Measurements from ENCODE around the gene PHF19. TPM values are rescaled to one million over a fixed set of nuclear protein-coding genes. Genes with fewer than 3 reads are reported as not detected.
A peak's percentile ranks its signal among the peaks of the same experiment; 100 is the strongest.

Gene PHF19
- total RNA-seq, 1 donor, result 55.7 TPM

DNA sequence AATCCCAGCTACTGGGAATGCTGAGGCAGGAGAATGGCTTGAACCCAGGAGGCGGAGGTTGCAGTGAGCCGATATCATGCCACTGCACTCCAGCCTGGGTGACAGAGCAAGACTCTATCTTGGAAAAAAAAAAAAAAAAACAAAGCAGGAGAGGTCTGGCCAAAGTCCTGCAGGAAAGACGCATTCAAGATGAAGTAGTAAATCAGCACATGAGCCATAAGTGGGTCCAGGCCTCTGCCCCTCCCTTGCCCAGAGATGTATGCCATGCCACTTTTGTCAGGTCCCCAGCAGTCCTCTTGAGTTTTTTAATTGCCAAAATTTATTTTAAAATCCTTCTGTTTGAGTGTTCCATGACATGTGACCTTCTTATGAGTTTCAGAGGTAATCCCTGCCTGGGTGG, 8.5 kb upstream of the PHF19 start:
- no peak for DNase-seq (ENCODE audit: low read depth)
- H3K4me3 ChIP-seq (ENCODE audit: low read depth, low read length), result no peak overlapping the region
- TF ChIP-seq, protein P1, sequence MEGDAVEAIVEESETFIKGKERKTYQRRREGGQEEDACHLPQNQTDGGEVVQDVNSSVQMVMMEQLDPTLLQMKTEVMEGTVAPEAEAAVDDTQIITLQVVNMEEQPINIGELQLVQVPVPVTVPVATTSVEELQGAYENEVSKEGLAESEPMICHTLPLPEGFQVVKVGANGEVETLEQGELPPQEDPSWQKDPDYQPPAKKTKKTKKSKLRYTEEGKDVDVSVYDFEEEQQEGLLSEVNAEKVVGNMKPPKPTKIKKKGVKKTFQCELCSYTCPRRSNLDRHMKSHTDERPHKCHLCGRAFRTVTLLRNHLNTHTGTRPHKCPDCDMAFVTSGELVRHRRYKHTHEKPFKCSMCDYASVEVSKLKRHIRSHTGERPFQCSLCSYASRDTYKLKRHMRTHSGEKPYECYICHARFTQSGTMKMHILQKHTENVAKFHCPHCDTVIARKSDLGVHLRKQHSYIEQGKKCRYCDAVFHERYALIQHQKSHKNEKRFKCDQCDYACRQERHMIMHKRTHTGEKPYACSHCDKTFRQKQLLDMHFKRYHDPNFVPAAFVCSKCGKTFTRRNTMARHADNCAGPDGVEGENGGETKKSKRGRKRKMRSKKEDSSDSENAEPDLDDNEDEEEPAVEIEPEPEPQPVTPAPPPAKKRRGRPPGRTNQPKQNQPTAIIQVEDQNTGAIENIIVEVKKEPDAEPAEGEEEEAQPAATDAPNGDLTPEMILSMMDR (IDR thresholded peaks at IDR 0.05; ENCODE audit: insufficient read depth, low read length), result no peak

DNA sequence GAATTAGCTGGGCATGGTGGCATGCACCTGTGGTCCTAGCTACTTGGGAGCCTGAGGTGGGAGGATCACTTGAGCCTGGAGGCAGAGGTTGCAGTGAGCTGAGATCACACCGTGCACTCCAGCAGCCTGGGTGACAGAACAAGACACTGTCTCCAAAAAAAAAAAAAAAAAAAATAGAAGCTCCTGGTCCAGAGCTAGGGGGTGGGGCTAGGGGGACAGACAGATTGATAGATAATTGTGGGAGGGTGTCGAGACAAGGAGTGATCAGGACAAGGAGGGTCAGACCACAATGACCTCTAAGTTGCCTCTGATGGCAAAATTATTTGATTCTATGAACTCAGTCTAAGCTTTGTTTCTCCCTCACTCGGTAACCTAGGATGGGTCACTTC, 6.6 kb upstream of the PHF19 start:
- TF ChIP-seq, protein P1 (IDR thresholded peaks at IDR 0.05; ENCODE audit: insufficient read depth, low read length), result no peak
- DNase-seq (ENCODE audit: low read depth), result no peak
- H3K4me3 ChIP-seq (ENCODE audit: low read depth, low read length), result no peak overlapping the region

DNA sequence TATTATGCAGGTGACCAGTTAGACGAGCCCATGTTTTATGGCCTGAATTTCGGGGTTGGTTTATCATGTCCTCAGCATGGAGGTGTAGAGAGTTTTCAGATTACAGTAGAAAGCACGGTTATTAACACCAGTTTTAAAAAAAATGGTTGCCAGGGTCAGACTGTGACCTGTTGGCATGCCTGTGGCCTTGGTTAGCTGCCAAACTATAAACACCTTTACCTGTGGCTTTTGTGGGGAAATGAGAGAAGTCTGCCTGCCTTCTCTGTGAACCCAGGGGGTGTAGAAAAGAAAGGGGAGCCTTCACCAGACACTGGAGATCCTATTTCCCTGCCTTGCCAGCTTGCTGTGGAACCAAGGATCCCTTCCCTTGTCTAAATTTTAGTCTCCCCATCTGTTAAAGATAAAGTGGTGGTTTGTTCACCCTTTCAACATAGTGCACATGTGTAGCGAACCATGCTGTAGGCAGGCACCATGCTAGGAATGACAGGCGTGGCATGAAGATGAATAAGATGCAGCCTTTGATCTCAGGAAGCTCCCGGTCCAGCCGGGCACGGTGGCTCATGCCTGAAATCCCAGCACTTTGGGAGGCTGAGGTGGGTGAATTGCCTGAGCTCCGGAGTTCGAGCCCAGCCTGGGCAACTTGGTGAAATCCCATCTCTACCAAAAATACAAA, 6.1 kb upstream of the PHF19 start:
- no peak for DNase-seq (ENCODE audit: low read depth)
- TF ChIP-seq, protein P1 (IDR thresholded peaks at IDR 0.05; ENCODE audit: insufficient read depth, low read length), result no peak
- no peak overlapping the region for H3K4me3 ChIP-seq (ENCODE audit: low read depth, low read length)

DNA sequence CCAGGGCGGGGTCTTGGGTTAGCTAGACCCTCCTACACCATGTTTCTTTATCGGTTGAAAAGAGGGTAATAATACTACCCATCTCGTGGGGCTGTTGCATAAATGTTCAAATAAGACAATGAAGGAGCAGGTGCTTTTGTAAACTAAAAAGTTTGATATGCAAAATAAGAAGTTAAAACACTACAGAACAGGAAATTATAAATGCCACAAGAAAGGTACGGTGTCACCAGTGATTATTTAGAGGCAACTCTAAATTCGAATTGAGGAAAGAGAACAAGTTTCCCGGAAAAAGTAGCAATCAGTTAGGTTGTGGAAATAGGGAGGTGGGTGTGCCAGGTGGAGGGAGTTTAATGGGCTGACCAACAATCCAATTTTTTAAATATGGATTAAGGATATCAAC, 2.5 kb upstream of the PHF19 start:
- H3K4me3 ChIP-seq (ENCODE audit: low read depth, low read length), result no peak overlapping the region
- TF ChIP-seq, protein P1 (IDR thresholded peaks at IDR 0.05; ENCODE audit: insufficient read depth, low read length), result no peak
- no peak for DNase-seq (ENCODE audit: low read depth)

DNA sequence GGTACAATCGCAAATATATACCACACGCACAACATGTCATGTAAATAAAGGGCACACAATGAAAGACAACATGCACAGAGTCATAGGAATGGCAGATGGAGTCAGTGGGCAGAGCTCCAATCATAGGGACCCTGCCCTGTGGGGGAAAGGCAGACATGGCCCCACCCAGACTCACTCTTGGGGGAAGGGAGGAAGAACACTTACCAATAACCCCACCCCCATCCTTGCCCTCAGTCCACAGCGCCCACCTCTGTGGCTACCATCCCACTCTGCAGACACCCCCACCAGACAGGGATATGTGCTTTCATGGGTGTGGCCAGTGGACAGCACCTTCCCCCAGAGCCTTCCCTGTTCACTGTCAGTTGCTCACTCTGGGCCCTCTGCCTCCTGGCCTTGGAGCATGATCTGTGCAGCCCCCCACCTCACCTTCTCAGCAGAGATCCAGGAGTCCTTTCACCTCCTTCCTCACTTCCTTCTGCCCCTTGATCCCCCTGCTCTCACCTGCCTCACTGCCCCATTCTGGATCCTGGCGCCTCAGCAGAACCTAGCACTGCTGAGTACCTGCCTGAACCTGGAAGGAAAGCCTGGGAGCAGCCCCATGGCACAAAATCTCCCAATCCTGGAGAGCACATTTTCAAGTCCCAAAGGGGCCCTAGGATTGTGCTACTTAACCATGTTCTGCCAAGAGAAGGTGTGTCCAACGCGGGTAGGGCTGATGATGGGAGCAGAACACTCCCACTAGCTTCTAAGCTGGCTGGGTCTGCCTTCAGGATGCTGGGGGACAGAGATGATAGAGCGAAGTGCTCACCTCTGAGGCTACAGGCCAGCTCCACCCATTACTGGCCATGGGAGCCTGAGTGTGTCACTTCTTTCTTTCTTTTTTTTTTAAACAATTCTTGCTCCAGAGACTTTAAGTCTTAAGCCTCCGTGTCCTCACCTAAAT, 1.5 kb upstream of the PHF19 start:
- H3K4me3 ChIP-seq (ENCODE audit: low read depth, low read length), result no peak overlapping the region
- DNase-seq (ENCODE audit: low read depth), result no peak
- TF ChIP-seq, protein P1 (IDR thresholded peaks at IDR 0.05; ENCODE audit: insufficient read depth, low read length), result no peak

DNA sequence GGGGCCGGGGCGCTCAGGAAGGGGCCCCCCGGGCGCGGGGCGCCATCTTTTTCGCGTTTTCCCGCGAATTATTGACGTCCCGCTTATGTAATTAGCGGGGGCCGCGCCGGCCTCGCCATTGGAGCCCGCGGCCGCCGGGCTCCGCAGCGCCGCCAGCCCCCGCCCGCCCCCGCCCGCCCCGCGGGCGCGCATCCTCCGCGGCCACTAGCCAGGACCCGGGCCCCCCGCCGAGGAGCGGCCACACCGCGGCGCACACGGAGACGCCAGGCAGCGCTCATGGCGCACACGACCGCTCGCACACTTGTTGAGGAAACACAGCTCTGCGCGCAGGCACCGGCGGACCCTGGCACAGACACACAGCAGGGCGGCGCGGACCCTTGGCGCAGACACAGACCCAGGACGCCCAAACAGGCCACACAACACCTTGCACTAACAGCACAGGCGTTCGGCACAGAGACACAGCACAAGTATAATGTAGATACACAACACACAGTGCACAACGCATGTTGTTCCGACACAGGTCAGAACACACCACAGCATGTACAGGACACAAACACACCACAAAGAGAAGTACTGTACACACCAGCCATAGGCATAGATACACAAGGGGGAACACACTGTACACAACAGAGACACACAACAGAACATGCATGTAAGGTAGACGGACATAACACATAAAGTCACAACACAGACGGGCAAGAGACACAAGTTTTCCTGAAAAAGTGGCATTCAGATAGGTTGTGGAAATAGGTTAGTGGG, 467 bp upstream of the PHF19 start:
- DNase-seq (ENCODE audit: low read depth), result peak; percentile 41
- TF ChIP-seq, protein P1 (IDR thresholded peaks at IDR 0.05; ENCODE audit: insufficient read depth, low read length), result no peak
- peak overlapping the region; percentile 77 for H3K4me3 ChIP-seq (ENCODE audit: low read depth, low read length)
